Uterus (tissue), 4 donors: ENCODE data around the gene ZNF740. TPM values are rescaled to one million over a fixed set of nuclear protein-coding genes. Genes with fewer than 3 reads are reported as not detected.

Experiments used
- DNase-seq, 2 donors: peaks; one replicate each; pipeline ENCODE4 v3.0.0-alpha.2; 2019 to 2020
- H3K27ac ChIP-seq, 2 donors: fragments of 200-600 bp; sonication (generic); 1 replicate in 1 of 2; 2 replicates in 1 of 2; pipeline ENCODE4 v1.5.1; 2016 to 2018
- H3K27me3 ChIP-seq, 2 donors: fragments of 200-600 bp; sonication (generic); one replicate each; pipeline ENCODE4 v1.5.1; 2018 to 2019; ENCODE audit warnings: control low read depth in 1 of 2
- H3K36me3 ChIP-seq, 2 donors: fragments of 200-600 bp; sonication (generic); one replicate each; pipeline ENCODE4 v1.5.1; 2019; ENCODE audit warnings: control low read depth in 1 of 2
- H3K4me1 ChIP-seq, 2 donors: fragments of 200-600 bp; sonication (generic); one replicate each; pipeline ENCODE4 v1.5.1; 2018 to 2019; ENCODE audit warnings: control low read depth in 1 of 2
- H3K4me3 ChIP-seq, 2 donors: fragments of 200-600 bp; sonication (generic); 1 replicate in 1 of 2; 2 replicates in 1 of 2; pipeline ENCODE4 v1.5.1; 2018 to 2019; ENCODE audit warnings: mild to moderate bottlenecking in 1 of 2
- H3K9me3 ChIP-seq, 2 donors: fragments of 200-600 bp; sonication (generic); one replicate each; pipeline ENCODE4 v1.5.1; 2019; ENCODE audit warnings: control low read depth in 1 of 2
- CTCF ChIP-seq, 4 experiments: fragments of 200-600 bp in 2 of 4; fragments of 450-650 bp in 2 of 4; sonication (generic) in 2 of 4; IDR thresholded peaks; one replicate each; pipeline ENCODE4 v1.5.1; 2016 to 2019; ENCODE audit warnings: antibody characterized with exemption in 4 of 4, mild to moderate bottlenecking in 2 of 4, moderate library complexity in 1 of 4
- POLR2A ChIP-seq, 2 donors: fragments of 450-650 bp; IDR thresholded peaks; one replicate each; pipeline ENCODE4 v1.6.1; 2016; ENCODE audit warnings: antibody characterized with exemption in 2 of 2, mild to moderate bottlenecking in 1 of 2, moderate library complexity in 1 of 2
- intact Hi-C: fragments of 100-400 bp; cut with DNase I; formaldehyde crosslinking; loops from one replicate; pipeline ENCODE4 v1.15.1; 2023; ENCODE audit warnings: low total_unique reads
- total RNA-seq, 4 donors: library from RNA; depleted of rRNA in 3 of 4; stranded (reverse); fragments of >200 nt in 3 of 4; gene quantifications; one replicate each; pipeline versions ENCODE4 v1.1.0 to v1.2.4, GENCODE V29; 2014 to 2023
- donor health status: DM: yes; HTN: yes; CAD: no.

Gene ZNF740
- total RNA-seq, 4 donors from 2014 or later: 7.7 to 55.5 (median 25.9) TPM

DNA sequence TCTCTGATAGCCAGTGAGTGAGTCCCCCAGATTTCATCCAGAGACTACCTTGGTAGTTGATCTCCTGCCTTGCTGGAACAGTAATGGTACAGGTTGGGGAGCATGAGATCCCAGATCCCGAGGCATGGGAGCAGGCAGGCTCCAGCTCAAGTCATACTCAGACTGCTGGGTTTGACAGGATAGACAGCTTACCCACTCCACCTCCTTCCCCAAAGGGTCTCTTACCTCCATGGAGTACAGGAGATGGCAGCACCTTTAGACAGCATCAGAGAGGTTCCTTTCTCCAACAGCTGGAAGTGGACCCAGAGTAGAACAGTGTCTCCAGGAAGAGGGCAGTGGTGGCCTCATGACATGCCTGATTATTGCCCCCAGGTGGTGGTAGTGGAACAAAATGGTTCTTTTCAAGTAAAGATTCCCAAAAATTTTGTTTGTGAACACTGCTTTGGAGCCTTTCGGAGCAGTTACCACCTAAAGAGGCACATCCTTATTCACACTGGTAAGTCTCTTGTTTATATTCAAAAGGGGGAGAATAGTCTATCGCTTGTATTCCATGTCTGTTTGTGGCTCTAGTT, 5.1 kb downstream of the ZNF740 start:
- Histone ChIP-seq H3K27ac (no peak overlapping the region), H3K36me3 (no peaks in the 10 kb centered on the region), H3K27me3 (no peaks in the 10 kb centered on the region), H3K4me1 (peaks cover 6 to 14% of the 10 kb centered on the region in 2 donors), H3K4me3 (no peak overlapping the region), H3K9me3 (no peaks in the 10 kb centered on the region)
- intact Hi-C loops: no loop called here
- DNase-seq: no peak
- TF ChIP-seq CTCF (IDR thresholded peaks at IDR 0.05): no peak
- TF ChIP-seq POLR2A (IDR thresholded peaks at IDR 0.05): no peak

DNA sequence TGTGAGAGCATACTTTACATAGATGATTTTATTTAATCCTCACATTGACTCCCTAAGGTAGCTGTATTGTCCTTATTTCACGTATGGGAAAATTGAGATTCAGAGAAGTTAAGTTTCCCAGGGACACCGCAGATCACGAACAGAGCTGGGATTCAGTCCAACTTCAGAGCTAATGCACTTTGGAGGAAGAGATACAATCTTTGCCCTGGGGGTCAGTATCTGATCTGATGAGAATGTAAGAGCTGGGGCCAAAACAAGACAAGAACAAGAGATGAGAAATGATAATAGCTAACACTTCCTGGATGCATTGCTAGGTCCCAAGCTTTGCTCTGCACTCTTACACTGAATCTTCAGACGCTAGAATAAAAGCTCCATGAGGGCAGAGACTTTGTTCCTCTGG, 6.2 kb downstream of the ZNF740 start:
- no peak overlapping the region for H3K4me3 ChIP-seq
- no peak for TF ChIP-seq POLR2A (IDR thresholded peaks at IDR 0.05)
- no peak for TF ChIP-seq CTCF (IDR thresholded peaks at IDR 0.05)
- H3K27ac ChIP-seq: no peak overlapping the region
- H3K27me3 ChIP-seq: no peaks in the 10 kb centered on the region
- H3K36me3 ChIP-seq: no peaks in the 10 kb centered on the region
- DNase-seq: no peak
- H3K4me1 ChIP-seq: peaks cover 2 to 12% of the 10 kb centered on the region in 2 donors
- intact Hi-C loops: no loop called here
- no peaks in the 10 kb centered on the region for H3K9me3 ChIP-seq

GRCh38 chr12:53187145-53187899, 6.8 kb downstream of the ZNF740 start:
- H3K4me1 ChIP-seq: peaks cover 0 to 7% of the 10 kb centered on the region in 2 donors
- H3K27ac ChIP-seq: no peak overlapping the region
- H3K4me3 ChIP-seq: no peak overlapping the region
- H3K9me3 ChIP-seq: no peaks in the 10 kb centered on the region
- H3K36me3 ChIP-seq: no peaks in the 10 kb centered on the region
- intact Hi-C loops: no loop called here
- peak in 1 of 2 donors; percentile 6 for DNase-seq
- no peaks in the 10 kb centered on the region for H3K27me3 ChIP-seq
- TF ChIP-seq CTCF (IDR thresholded peaks at IDR 0.05): no peak
- TF ChIP-seq POLR2A (IDR thresholded peaks at IDR 0.05): no peak

GRCh38 chr12:53190108-53190729, 9.7 kb downstream of the ZNF740 start:
- peak overlapping the region; percentile 28 to 34 for H3K27ac ChIP-seq

More at GRCh38 chr12:53190108-53190729, 9.7 kb downstream of the ZNF740 start:
- peak; percentile 57 to 69 for DNase-seq
- intact Hi-C loops: loop anchor here (10.0 kb wide), 1 partner anchor 125 kb away; no protein-coding TSS in a partner anchor
- TF ChIP-seq CTCF (IDR thresholded peaks at IDR 0.05) (peak; percentile 61 to 85 (median 72)), POLR2A (IDR thresholded peaks at IDR 0.05) (no peak)
- no peaks in the 10 kb centered on the region for H3K4me1 ChIP-seq
- H3K4me3 ChIP-seq: no peak overlapping the region
- no peaks in the 10 kb centered on the region for H3K27me3 ChIP-seq
- H3K9me3 ChIP-seq: no peaks in the 10 kb centered on the region
- H3K36me3 ChIP-seq: no peaks in the 10 kb centered on the region
